HG02588 (cell line): ENCODE data around the gene MDH1.

ENCODE experiments used
- ATAC-seq: cut with Tn5 transposase; IDR thresholded peaks from one replicate; pipeline ENCODE4 v1.9.1; 2021; ENCODE audit warnings: mild to moderate bottlenecking, moderate library complexity; ENCODE audit not compliant: unreplicated experiment

MDH1 gene

GRCh38 chr2:63628403-63628942 lies 39.7 kb downstream of the MDH1 start:
- no peak for ATAC-seq

GRCh38 chr2:63631501-63631900 lies 42.7 kb downstream of the MDH1 start:
- no peak for ATAC-seq

- ATAC-seq = no peak
Measured at GRCh38 chr2:63632382-63632781, 43.6 kb downstream of the MDH1 start.

GRCh38 chr2:63639344-63639743 lies 50.6 kb downstream of the MDH1 start:
- ATAC-seq = no peak

GRCh38 chr2:63642946-63643345 lies 54.2 kb downstream of the MDH1 start:
- no peak for ATAC-seq

GRCh38 chr2:63643486-63643885 lies 54.7 kb downstream of the MDH1 start:
- ATAC-seq = no peak

GRCh38 chr2:63648632-63649031 lies 59.9 kb downstream of the MDH1 start:
- no peak for ATAC-seq

GRCh38 chr2:63649829-63650228 lies 61.1 kb downstream of the MDH1 start:
- no peak for ATAC-seq

GRCh38 chr2:63650756-63651155 lies 62.0 kb downstream of the MDH1 start:
- no peak for ATAC-seq

- ATAC-seq = no peak
Measured at GRCh38 chr2:63651356-63651755, 62.6 kb downstream of the MDH1 start.

GRCh38 chr2:63651861-63652651 lies 63.3 kb downstream of the MDH1 start:
- ATAC-seq = no peak

GRCh38 chr2:63652652-63652985 lies 63.9 kb downstream of the MDH1 start:
- ATAC-seq = no peak

- no peak for ATAC-seq
Measured at GRCh38 chr2:63654959-63655358, 66.2 kb downstream of the MDH1 start.
